Measurements from ENCODE around the gene DACT3.

DACT3 gene

GRCh38 chr19:46608581-46609345, 52.2 kb downstream of the DACT3 start:
- TF ChIP-seq CTCF (IDR thresholded peaks at IDR 0.05; ENCODE audit: control insufficient read depth, extremely low read depth, insufficient read depth), result no peak
- H3K4me3 ChIP-seq (ENCODE audit: low read depth, low read length), result no peak overlapping the region
- DNase-seq (ENCODE audit: low read depth), result no peak

GRCh38 chr19:46608178-46608577, 52.8 kb downstream of the DACT3 start:
- TF ChIP-seq CTCF (IDR thresholded peaks at IDR 0.05; ENCODE audit: control insufficient read depth, extremely low read depth, insufficient read depth), result no peak
- H3K4me3 ChIP-seq (ENCODE audit: low read depth, low read length), result no peak overlapping the region
- no peak for DNase-seq (ENCODE audit: low read depth)

- TF ChIP-seq CTCF (IDR thresholded peaks at IDR 0.05; ENCODE audit: control insufficient read depth, extremely low read depth, insufficient read depth), result no peak
- H3K4me3 ChIP-seq (ENCODE audit: low read depth, low read length), result no peak overlapping the region
- no peak for DNase-seq (ENCODE audit: low read depth)
Measured at GRCh38 chr19:46607448-46607841, 53.5 kb downstream of the DACT3 start.

GRCh38 chr19:46606681-46607447, 54.1 kb downstream of the DACT3 start:
- TF ChIP-seq CTCF (IDR thresholded peaks at IDR 0.05; ENCODE audit: control insufficient read depth, extremely low read depth, insufficient read depth), result no peak
- DNase-seq (ENCODE audit: low read depth), result no peak
- no peak overlapping the region for H3K4me3 ChIP-seq (ENCODE audit: low read depth, low read length)

GRCh38 chr19:46606019-46606418, 55.0 kb downstream of the DACT3 start:
- no peak overlapping the region for H3K4me3 ChIP-seq (ENCODE audit: low read depth, low read length)
- DNase-seq (ENCODE audit: low read depth), result no peak
- no peak for TF ChIP-seq CTCF (IDR thresholded peaks at IDR 0.05; ENCODE audit: control insufficient read depth, extremely low read depth, insufficient read depth)

- no peak overlapping the region for H3K4me3 ChIP-seq (ENCODE audit: low read depth, low read length)
- TF ChIP-seq CTCF (IDR thresholded peaks at IDR 0.05; ENCODE audit: control insufficient read depth, extremely low read depth, insufficient read depth), result no peak
- DNase-seq (ENCODE audit: low read depth), result no peak
Measured at GRCh38 chr19:46605356-46605821, 55.6 kb downstream of the DACT3 start.

All from LNCaP clone FGC (cell line).